ENCODE results near the gene MLN. TPM values are rescaled to one million over a fixed set of nuclear protein-coding genes. Genes with fewer than 3 reads are reported as not detected.

Gene MLN
- total RNA-seq, 4 donors from 2014 or later = not detected

DNA sequence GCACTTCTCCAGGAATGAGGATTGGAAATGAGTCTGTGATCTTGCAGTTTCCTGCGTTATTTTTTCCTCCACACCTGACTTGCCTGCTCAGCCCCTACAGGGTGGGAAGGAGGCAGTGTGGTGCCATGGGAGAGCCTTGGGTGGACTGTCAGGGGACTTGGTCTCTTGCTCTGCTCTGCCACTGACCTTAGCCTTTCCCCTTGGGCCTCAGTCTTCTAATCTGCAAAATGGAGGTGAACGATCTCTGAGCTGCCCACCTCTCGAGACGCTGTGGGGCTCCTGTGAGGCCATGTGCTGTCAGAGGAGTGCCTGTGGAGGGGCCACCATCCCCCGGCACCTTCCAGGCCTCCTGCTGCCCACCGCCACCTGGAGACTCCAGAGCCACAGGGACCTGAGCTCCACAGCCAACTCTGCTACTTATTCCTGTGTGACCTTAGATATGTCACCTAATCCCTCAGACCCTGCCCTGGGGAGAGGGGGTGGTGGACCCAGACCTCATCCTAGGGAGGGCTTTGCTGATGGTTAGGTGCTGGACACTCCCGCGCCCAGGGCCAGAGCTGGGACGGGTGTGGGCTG, 45.8 kb upstream of the MLN start:
- H3K4me1 ChIP-seq = no peaks in the 10 kb centered on the region
- H3K27me3 ChIP-seq = no peaks in the 10 kb centered on the region
- no peaks in the 10 kb centered on the region for H3K9me3 ChIP-seq
- no peak overlapping the region for H3K27ac ChIP-seq
- DNase-seq = no peak
- TF ChIP-seq POLR2A (IDR thresholded peaks at IDR 0.05) = no peak
- TF ChIP-seq, protein P1, sequence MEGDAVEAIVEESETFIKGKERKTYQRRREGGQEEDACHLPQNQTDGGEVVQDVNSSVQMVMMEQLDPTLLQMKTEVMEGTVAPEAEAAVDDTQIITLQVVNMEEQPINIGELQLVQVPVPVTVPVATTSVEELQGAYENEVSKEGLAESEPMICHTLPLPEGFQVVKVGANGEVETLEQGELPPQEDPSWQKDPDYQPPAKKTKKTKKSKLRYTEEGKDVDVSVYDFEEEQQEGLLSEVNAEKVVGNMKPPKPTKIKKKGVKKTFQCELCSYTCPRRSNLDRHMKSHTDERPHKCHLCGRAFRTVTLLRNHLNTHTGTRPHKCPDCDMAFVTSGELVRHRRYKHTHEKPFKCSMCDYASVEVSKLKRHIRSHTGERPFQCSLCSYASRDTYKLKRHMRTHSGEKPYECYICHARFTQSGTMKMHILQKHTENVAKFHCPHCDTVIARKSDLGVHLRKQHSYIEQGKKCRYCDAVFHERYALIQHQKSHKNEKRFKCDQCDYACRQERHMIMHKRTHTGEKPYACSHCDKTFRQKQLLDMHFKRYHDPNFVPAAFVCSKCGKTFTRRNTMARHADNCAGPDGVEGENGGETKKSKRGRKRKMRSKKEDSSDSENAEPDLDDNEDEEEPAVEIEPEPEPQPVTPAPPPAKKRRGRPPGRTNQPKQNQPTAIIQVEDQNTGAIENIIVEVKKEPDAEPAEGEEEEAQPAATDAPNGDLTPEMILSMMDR (IDR thresholded peaks at IDR 0.05) = no peak
- H3K4me3 ChIP-seq = no peak overlapping the region
- intact Hi-C loops (cut with DNase I; ENCODE audit: low total_unique reads) = no loop called here
- no peaks in the 10 kb centered on the region for H3K36me3 ChIP-seq

DNA sequence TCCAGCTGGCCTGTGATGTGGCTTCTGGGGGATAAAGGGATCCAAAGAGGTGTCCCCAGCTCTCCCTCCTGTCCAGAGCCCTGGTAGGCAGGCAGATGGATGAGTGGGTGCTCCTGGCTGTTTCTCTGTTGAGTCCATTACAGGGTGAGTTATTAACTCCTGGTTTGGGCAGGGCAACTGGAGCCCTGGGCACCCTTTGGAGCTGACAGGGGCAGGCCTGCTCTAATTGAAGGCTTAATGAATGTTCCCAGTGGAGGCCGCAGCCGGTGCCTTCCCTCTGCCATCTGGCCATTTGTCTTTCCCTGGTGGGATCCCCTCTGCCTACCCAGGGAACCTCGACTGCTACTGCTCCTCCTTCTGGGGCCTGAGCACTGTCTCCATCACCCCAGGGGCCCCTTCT, 44.7 kb upstream of the MLN start:
- intact Hi-C loops (cut with DNase I; ENCODE audit: low total_unique reads) = no loop called here
- no peak overlapping the region for H3K27ac ChIP-seq
- no peak for DNase-seq
- no peaks in the 10 kb centered on the region for H3K4me1 ChIP-seq
- H3K4me3 ChIP-seq = no peak overlapping the region
- no peaks in the 10 kb centered on the region for H3K27me3 ChIP-seq
- TF ChIP-seq, protein P1 (IDR thresholded peaks at IDR 0.05) = no peak
- TF ChIP-seq POLR2A (IDR thresholded peaks at IDR 0.05) = no peak
- no peaks in the 10 kb centered on the region for H3K9me3 ChIP-seq
- H3K36me3 ChIP-seq = no peaks in the 10 kb centered on the region

GRCh38 chr6:33847867-33848266, 44.1 kb upstream of the MLN start:
- Histone ChIP-seq H3K4me1 (no peaks in the 10 kb centered on the region), H3K36me3 (no peaks in the 10 kb centered on the region), H3K27me3 (no peaks in the 10 kb centered on the region), H3K4me3 (no peak overlapping the region), H3K27ac (no peak overlapping the region), H3K9me3 (no peaks in the 10 kb centered on the region)
- intact Hi-C loops (cut with DNase I; ENCODE audit: low total_unique reads) = no loop called here
- no peak for DNase-seq
- no peak for TF ChIP-seq POLR2A (IDR thresholded peaks at IDR 0.05)
- TF ChIP-seq, protein P1 (IDR thresholded peaks at IDR 0.05) = no peak

DNA sequence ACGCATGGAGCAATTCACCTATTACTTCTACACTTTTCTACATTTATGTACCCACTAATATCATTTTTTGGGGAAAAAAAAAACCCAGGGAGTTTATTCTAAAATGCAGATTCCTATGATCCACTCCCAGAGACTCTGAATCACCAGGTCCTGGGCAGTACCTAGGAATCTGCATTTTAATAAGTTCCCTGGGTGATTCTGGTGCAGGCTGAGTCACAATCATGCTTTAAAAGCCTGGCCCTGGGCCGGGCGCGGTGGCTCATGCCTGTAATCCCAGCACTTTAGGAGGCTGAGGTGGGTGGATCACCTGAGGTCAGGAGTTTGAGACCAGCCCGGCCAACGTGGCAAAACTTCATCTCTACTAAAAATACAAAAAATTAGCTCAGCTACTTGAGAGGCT, 43.3 kb upstream of the MLN start:
- no peak for DNase-seq
- TF ChIP-seq, protein P1 (IDR thresholded peaks at IDR 0.05) = no peak
- no peak for TF ChIP-seq POLR2A (IDR thresholded peaks at IDR 0.05)
- Histone ChIP-seq H3K9me3 (no peaks in the 10 kb centered on the region), H3K4me1 (no peaks in the 10 kb centered on the region), H3K27ac (no peak overlapping the region), H3K4me3 (no peak overlapping the region), H3K27me3 (no peaks in the 10 kb centered on the region), H3K36me3 (no peaks in the 10 kb centered on the region)
- intact Hi-C loops (cut with DNase I; ENCODE audit: low total_unique reads) = no loop called here

- H3K4me1 ChIP-seq = no peaks in the 10 kb centered on the region
- no peaks in the 10 kb centered on the region for H3K27me3 ChIP-seq
- H3K36me3 ChIP-seq = no peaks in the 10 kb centered on the region
- H3K27ac ChIP-seq = no peak overlapping the region
- intact Hi-C loops (cut with DNase I; ENCODE audit: low total_unique reads) = no loop called here
- no peak overlapping the region for H3K4me3 ChIP-seq
- TF ChIP-seq POLR2A (IDR thresholded peaks at IDR 0.05) = no peak
- TF ChIP-seq, protein P1 (IDR thresholded peaks at IDR 0.05) = no peak
- no peaks in the 10 kb centered on the region for H3K9me3 ChIP-seq
- no peak for DNase-seq
These were observed 42.4 kb upstream of the MLN start for GRCh38 chr6:33846226-33846625.

Data from uterus (tissue), 4 donors.